Stimulated activated naive CD8-positive, alpha-beta T cell treated with anti-CD3 and anti-CD28 coated beads, Interleukin-15, Interleukin-2, amounts not matched to agents 100 ng/mL and 50 ng/mL, for 24 hours (primary cell): ENCODE results near the gene PRR16.
"Not testable (repeated sequence)": the region's sequence is repeated elsewhere in the genome, so short reads cannot be mapped to it uniquely, and the experiment has no call there.

Experiments
- H3K27ac Mint-ChIP-seq: one replicate; pipeline ENCODE4 v1.8.0; 2021; ENCODE audit warnings: mild to moderate bottlenecking, mixed read lengths
- H3K27me3 Mint-ChIP-seq: one replicate; pipeline ENCODE4 v1.8.0; 2021; ENCODE audit warnings: mixed read lengths
- H3K36me3 Mint-ChIP-seq: one replicate; pipeline ENCODE4 v1.8.0; 2021; ENCODE audit warnings: low read depth, mixed read lengths
- H3K4me1 Mint-ChIP-seq: one replicate; pipeline ENCODE4 v1.8.0; 2021; ENCODE audit warnings: low read depth, mixed read lengths
- H3K4me3 Mint-ChIP-seq: one replicate; pipeline ENCODE4 v1.8.0; 2021; ENCODE audit warnings: mild to moderate bottlenecking, mixed read lengths
- H3K9me3 Mint-ChIP-seq: one replicate; pipeline ENCODE4 v1.8.0; 2021; ENCODE audit warnings: mixed read lengths

PRR16 gene

GRCh38 chr5:120677481-120677880 is 213.4 kb downstream of the PRR16 start:
- no peaks in the 10 kb centered on the region for H3K4me1 Mint-ChIP-seq
- no peaks in the 10 kb centered on the region for H3K27me3 Mint-ChIP-seq
- H3K27ac Mint-ChIP-seq, result no peak overlapping the region
- no peaks in the 10 kb centered on the region for H3K36me3 Mint-ChIP-seq
- H3K9me3 Mint-ChIP-seq, result no peaks in the 10 kb centered on the region
- H3K4me3 Mint-ChIP-seq, result no peak overlapping the region

- Mint-ChIP-seq H3K27ac (no peak overlapping the region), H3K9me3 (no peaks in the 10 kb centered on the region), H3K4me3 (no peak overlapping the region), H3K36me3 (no peaks in the 10 kb centered on the region), H3K4me1 (no peaks in the 10 kb centered on the region), H3K27me3 (no peaks in the 10 kb centered on the region)
Measured at GRCh38 chr5:120678279-120678678, 214.2 kb downstream of the PRR16 start.

- H3K4me1 Mint-ChIP-seq, result no peaks in the 10 kb centered on the region
- H3K27me3 Mint-ChIP-seq, result no peaks in the 10 kb centered on the region
- no peak overlapping the region for H3K4me3 Mint-ChIP-seq
Measured at GRCh38 chr5:120682851-120683250, 218.8 kb downstream of the PRR16 start.

GRCh38 chr5:120683580-120683979 is 219.5 kb downstream of the PRR16 start:
- Mint-ChIP-seq H3K4me1 (no peaks in the 10 kb centered on the region), H3K27ac (no peak overlapping the region), H3K36me3 (no peaks in the 10 kb centered on the region), H3K27me3 (no peaks in the 10 kb centered on the region), H3K4me3 (no peak overlapping the region), H3K9me3 (no peaks in the 10 kb centered on the region)

More at GRCh38 chr5:120682851-120683250, 218.8 kb downstream of the PRR16 start:
- H3K9me3 Mint-ChIP-seq, result no peaks in the 10 kb centered on the region
- no peaks in the 10 kb centered on the region for H3K36me3 Mint-ChIP-seq
- H3K27ac Mint-ChIP-seq, result no peak overlapping the region

GRCh38 chr5:120684213-120684612 is 220.1 kb downstream of the PRR16 start:
- H3K27me3 Mint-ChIP-seq, result no peaks in the 10 kb centered on the region
- H3K4me3 Mint-ChIP-seq, result no peak overlapping the region
- H3K27ac Mint-ChIP-seq, result no peak overlapping the region
- no peaks in the 10 kb centered on the region for H3K9me3 Mint-ChIP-seq
- H3K36me3 Mint-ChIP-seq, result no peaks in the 10 kb centered on the region
- H3K4me1 Mint-ChIP-seq, result no peaks in the 10 kb centered on the region

- no peaks in the 10 kb centered on the region for H3K27me3 Mint-ChIP-seq
- H3K4me3 Mint-ChIP-seq, result no peak overlapping the region
- H3K9me3 Mint-ChIP-seq, result no peaks in the 10 kb centered on the region
- H3K4me1 Mint-ChIP-seq, result no peaks in the 10 kb centered on the region
- H3K27ac Mint-ChIP-seq, result no peak overlapping the region
- no peaks in the 10 kb centered on the region for H3K36me3 Mint-ChIP-seq
Measured at GRCh38 chr5:120684749-120685415, 220.8 kb downstream of the PRR16 start.

GRCh38 chr5:120690621-120691407 is 226.7 kb downstream of the PRR16 start:
- Mint-ChIP-seq H3K27me3 (no peaks in the 10 kb centered on the region), H3K4me3 (no peak overlapping the region)

GRCh38 chr5:120692325-120692724 is 228.2 kb downstream of the PRR16 start:
- H3K36me3 Mint-ChIP-seq, result no peaks in the 10 kb centered on the region
- no peaks in the 10 kb centered on the region for H3K9me3 Mint-ChIP-seq

More at GRCh38 chr5:120690621-120691407, 226.7 kb downstream of the PRR16 start:
- Mint-ChIP-seq H3K4me1 (no peaks in the 10 kb centered on the region), H3K27ac (no peak overlapping the region), H3K9me3 (no peaks in the 10 kb centered on the region), H3K36me3 (no peaks in the 10 kb centered on the region)

GRCh38 chr5:120695368-120695880 is 231.3 kb downstream of the PRR16 start:
- Mint-ChIP-seq H3K9me3 (no peaks in the 10 kb centered on the region), H3K36me3 (no peaks in the 10 kb centered on the region), H3K4me3 (no peak overlapping the region), H3K27me3 (no peaks in the 10 kb centered on the region), H3K4me1 (no peaks in the 10 kb centered on the region), H3K27ac (no peak overlapping the region)

More at GRCh38 chr5:120692325-120692724, 228.2 kb downstream of the PRR16 start:
- Mint-ChIP-seq H3K4me1 (no peaks in the 10 kb centered on the region), H3K4me3 (no peak overlapping the region), H3K27ac (no peak overlapping the region), H3K27me3 (no peaks in the 10 kb centered on the region)

GRCh38 chr5:120697147-120697546 is 233.0 kb downstream of the PRR16 start:
- Mint-ChIP-seq H3K4me3 (no peak overlapping the region), H3K36me3 (no peaks in the 10 kb centered on the region), H3K27me3 (peaks cover 5% of the 10 kb centered on the region), H3K9me3 (peaks cover 3% of the 10 kb centered on the region), H3K27ac (no peak overlapping the region), H3K4me1 (no peaks in the 10 kb centered on the region)

- not testable (repeated sequence) for H3K4me1 Mint-ChIP-seq, H3K9me3 Mint-ChIP-seq, H3K27me3 Mint-ChIP-seq, H3K27ac Mint-ChIP-seq, H3K4me3 Mint-ChIP-seq, H3K36me3 Mint-ChIP-seq
Measured at GRCh38 chr5:120697670-120698327, 233.7 kb downstream of the PRR16 start.

- H3K27me3 Mint-ChIP-seq, H3K9me3 Mint-ChIP-seq, H3K4me3 Mint-ChIP-seq, H3K36me3 Mint-ChIP-seq, H3K27ac Mint-ChIP-seq, H3K4me1 Mint-ChIP-seq: not testable (repeated sequence)
Measured at GRCh38 chr5:120700653-120701052, 236.6 kb downstream of the PRR16 start.

GRCh38 chr5:120702817-120703538 is 238.9 kb downstream of the PRR16 start:
- not testable (repeated sequence) for H3K36me3 Mint-ChIP-seq, H3K27ac Mint-ChIP-seq, H3K4me3 Mint-ChIP-seq, H3K4me1 Mint-ChIP-seq, H3K27me3 Mint-ChIP-seq, H3K9me3 Mint-ChIP-seq

- Mint-ChIP-seq H3K9me3 (peaks cover 3% of the 10 kb centered on the region), H3K4me1 (no peaks in the 10 kb centered on the region), H3K27ac (no peak overlapping the region), H3K4me3 (no peak overlapping the region), H3K36me3 (no peaks in the 10 kb centered on the region), H3K27me3 (peaks cover 6% of the 10 kb centered on the region)
Measured at GRCh38 chr5:120703918-120704587, 240.0 kb downstream of the PRR16 start.
